Measurements from ENCODE around the gene TMEM132D.

TMEM132D gene

GRCh38 chr12:129401572-129401971 lies 502.3 kb downstream of the TMEM132D start:
- DNase-seq = no peak

- no peak for DNase-seq
Observed at GRCh38 chr12:129394177-129394825, 509.5 kb downstream of the TMEM132D start.

GRCh38 chr12:129393357-129393937 lies 510.4 kb downstream of the TMEM132D start:
- no peak for DNase-seq

- no peak for DNase-seq
Observed at GRCh38 chr12:129385637-129385990, 518.2 kb downstream of the TMEM132D start.

GRCh38 chr12:129383956-129384355 lies 519.9 kb downstream of the TMEM132D start:
- no peak for DNase-seq

GRCh38 chr12:129381715-129382114 lies 522.1 kb downstream of the TMEM132D start:
- DNase-seq = no peak

- no peak for DNase-seq
Observed at GRCh38 chr12:129379076-129379804, 524.6 kb downstream of the TMEM132D start.

GRCh38 chr12:129378496-129378895 lies 525.3 kb downstream of the TMEM132D start:
- no peak for DNase-seq

- DNase-seq = no peak
Observed at GRCh38 chr12:129373746-129374145, 530.1 kb downstream of the TMEM132D start.

- no peak for DNase-seq
Observed at GRCh38 chr12:129372876-129373275, 530.9 kb downstream of the TMEM132D start.

GRCh38 chr12:129372348-129372747 lies 531.5 kb downstream of the TMEM132D start:
- DNase-seq = no peak

GRCh38 chr12:129371268-129371667 lies 532.6 kb downstream of the TMEM132D start:
- DNase-seq = no peak

GRCh38 chr12:129366656-129367055 lies 537.2 kb downstream of the TMEM132D start:
- no peak for DNase-seq

- DNase-seq = no peak
Observed at GRCh38 chr12:129363041-129363440, 540.8 kb downstream of the TMEM132D start.

GRCh38 chr12:129357233-129357632 lies 546.6 kb downstream of the TMEM132D start:
- DNase-seq = no peak

- DNase-seq = no peak
Observed at GRCh38 chr12:129351481-129351880, 552.3 kb downstream of the TMEM132D start.

- DNase-seq = no peak
Observed at GRCh38 chr12:129339336-129339735, 564.5 kb downstream of the TMEM132D start.

- no peak for DNase-seq
Observed at GRCh38 chr12:129337413-129337812, 566.4 kb downstream of the TMEM132D start.

- no peak for DNase-seq
Observed at GRCh38 chr12:129335773-129336172, 568.1 kb downstream of the TMEM132D start.

- no peak for DNase-seq
Observed at GRCh38 chr12:129332286-129332685, 571.5 kb downstream of the TMEM132D start.

- no peak for DNase-seq
Observed at GRCh38 chr12:129331356-129332085, 572.3 kb downstream of the TMEM132D start.

GRCh38 chr12:129328235-129328634 lies 575.6 kb downstream of the TMEM132D start:
- no peak for DNase-seq

- no peak for DNase-seq
Observed at GRCh38 chr12:129325566-129325965, 578.3 kb downstream of the TMEM132D start.

GRCh38 chr12:129312048-129312447 lies 591.8 kb downstream of the TMEM132D start:
- DNase-seq = no peak
